ENCODE results near the gene SOCS3.
"Not testable (repeated sequence)": the region's sequence is repeated elsewhere in the genome, so short reads cannot be mapped to it uniquely, and the experiment has no call there.

Gene SOCS3

DNA sequence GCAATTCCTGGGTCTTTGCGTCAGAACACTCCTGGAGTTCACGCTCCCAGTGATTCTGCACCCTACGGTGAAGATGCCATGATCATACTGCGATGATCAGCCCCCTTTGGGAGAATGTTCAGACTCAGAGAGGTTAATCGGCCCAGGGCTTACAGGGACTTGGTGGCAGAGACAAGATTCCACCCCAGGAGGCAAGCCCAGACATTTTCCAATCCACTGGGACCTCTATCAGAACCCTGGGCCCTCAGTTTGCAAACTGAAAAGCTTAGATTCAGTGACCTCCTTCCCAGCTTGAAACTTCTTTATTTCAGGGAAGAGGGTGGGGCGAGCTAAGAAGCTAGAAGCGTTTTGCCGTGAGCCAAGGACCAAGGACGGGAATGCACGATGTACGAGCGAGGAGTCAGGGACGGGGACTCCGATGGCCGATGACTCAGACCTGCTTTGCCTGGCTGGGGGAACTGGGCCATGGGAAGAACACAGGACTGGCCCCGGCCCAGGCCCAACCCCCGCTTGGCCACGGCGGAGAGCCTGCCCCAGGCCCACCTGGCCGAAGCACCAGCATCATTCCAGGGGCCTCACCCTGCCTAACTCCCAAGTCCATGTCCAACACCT is 34.7 kb downstream of the SOCS3 start:
- no peak for DNase-seq

DNA sequence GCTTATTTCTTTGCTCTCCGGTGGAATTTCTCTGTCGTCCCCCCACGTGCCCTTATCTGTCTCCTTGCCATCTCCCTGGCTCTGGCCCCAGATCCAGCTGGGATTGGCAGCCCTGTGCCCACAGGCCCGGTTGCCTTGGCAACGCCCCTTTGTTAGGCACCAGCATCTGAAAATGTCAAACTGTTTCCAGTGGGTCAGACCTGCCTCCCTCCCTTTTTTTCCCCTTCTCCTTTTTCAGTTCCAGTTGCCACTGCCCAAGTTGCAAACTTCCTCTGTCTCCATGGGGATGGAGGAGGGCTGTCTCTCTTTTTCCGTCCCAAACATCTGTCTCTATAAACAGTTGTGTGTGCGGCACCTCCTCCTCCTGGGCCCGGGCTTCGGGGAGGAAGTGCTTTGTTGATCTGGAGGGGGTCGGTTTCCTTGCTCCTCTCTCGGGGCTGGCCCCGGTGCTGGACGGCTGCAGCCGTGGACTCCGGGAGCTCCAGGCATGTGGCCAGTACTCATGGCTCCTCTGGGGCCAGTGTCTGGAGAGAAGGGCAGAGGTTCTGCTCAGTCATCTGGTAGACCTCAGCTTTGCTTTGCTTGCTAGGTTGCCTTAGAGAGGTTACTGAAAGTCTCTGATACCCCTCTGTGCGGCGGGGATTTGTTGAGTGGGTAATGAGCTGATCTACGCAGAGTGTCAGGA is 35.3 kb downstream of the SOCS3 start:
- peak; percentile 96 for DNase-seq

DNA sequence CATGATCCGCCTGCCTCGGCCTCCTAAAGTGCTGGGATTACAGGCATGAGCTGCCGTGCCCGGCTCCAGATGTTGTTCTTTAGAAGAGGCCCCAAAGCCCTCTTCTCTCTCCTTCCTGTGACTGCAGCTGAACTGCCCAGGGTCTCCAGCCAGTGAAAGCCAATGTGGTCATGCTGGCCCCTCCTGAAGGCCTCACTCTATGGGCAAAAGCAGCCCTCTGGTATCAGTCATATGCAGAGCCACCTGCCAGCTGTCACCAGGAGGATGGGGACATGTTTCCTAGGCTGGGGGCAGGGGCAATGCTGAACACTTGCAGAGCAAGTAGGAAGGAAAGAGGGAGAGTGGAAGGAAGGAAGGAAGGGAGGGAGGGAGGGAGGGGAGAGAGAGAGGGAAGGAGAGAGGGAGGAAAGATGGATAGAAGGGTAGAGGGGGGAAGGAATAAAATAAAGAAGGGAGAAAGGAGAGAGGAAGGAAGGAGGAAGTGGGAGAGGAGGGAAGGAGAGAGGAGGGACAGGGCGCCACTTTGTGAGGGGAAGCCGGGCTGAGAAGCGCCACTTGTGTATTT is 36.0 kb downstream of the SOCS3 start:
- peak; percentile 47 for DNase-seq

DNA sequence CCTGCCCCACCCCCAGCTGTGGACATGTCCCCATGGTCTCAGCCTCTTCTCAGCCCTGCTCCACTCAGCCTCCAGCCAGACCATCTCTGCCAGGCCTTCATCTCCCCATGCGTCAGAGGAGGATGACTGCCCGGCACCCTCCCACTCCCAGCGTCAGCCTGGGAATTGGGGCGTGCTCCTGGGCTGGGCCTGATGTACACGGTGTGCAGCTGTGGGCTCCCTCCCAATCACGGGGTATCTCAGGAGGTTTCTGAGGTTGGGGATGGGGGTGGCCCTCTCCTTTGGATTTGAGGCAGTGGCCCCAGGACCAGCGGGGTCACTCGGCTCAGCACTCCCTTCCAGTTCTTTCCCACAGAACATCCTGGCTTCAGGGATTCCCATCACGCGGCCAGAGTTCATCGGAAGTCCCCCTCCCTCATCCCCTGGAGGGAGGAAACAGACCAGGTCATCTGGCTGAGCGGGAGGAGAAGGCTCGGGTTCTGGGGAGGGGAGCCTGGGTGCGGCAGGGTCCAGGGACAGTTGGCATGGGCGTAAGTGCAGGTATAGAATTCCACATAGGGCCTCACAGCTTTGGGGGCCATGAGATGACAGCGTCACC is 36.9 kb downstream of the SOCS3 start:
- no peak for DNase-seq

DNA sequence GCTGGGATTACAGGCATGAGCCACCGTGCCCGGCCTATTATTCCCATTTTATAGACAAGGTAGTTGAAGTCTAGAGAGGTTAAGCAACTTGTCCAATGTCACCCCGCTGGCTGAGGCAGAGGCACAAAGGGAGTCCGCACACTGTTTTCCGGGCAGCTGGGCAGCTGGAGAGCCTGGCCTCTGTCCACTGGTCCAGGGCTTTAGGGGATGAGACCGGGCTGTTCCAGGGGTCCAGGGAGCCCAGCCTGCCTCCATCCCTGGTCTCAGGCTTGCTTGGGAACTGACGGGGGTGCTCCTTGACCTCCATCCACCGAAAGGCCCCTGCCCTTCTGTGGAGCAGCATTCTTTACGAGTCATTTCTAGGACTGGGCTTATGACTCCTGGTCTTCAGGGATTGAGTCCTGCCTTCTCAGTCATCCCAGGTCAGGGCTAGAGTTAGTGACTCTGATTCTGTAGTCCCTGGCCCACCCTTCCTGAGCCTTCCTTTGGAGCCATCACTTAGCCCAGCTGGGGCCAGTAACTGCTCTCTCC is 37.5 kb downstream of the SOCS3 start:
- DNase-seq: no peak

DNA sequence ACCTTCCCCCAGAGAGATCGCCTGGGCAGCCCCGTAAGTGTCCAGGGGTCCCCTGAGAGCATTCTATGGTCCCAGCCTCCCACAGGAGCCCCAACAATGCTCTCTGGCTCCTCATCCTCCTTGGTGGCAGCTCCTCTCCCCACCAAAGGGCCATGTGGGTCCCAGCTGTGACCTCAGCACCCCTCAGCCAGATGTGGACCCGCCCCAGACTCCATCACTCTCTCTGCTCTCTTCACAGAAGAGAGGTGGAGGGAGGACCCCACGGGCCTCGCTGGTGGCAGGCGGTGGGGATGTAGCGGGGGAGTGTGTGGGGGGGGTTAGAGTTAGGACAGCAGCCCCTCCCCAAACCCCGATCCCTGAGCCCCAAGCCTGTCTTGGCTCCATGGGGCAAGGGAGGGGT is 41.0 kb downstream of the SOCS3 start:
- no peak for DNase-seq

DNA sequence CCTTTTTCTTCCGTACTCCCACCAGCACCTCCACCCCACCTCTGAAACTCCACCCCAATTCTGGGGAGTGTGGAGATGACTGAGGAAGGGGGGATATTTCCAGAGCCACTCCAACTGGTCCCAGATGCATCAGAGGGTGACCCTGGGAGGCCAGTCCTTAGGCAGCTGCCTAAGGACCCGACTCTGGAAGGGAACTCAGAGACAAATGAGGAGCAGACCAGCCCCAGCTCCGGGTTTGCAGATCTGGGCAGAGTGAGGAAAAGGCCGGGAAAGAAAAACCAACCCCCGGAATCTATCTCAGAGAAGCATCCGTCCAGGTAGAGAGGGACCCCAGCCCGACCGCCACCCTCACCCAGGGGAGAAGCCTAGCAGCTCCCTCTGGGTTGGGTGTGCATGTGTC is 41.5 kb downstream of the SOCS3 start:
- DNase-seq: no peak

DNA sequence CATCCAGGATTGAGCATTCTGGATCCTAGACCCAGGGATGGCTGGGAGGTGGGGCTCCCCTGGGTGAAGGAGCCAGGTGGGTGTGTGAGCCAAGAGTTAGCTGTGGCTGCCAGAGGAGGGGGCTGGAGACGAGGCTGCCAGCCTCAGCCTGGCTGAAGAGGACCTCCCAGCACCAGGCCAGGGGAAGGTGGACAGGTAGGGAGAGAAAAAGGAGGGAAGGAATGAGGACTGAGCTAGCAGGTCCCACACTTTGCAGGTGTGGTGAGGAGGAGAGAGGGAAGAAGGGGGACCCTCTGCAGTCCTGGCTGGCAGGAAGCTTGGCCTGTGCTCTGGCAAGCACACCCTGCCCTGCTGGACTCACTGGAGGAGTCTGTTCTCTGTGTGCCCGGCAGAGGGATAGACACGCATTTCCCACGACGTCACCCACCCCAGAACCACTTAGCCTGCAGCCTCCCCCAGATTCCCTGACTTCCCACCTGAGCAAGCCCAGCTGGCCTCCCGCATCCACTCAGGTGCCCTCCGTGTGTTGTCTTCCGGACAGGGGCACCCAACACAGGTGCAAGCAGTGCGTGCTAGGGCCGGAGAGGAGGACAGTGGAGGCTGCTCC is 42.0 kb downstream of the SOCS3 start:
- no peak for DNase-seq

DNA sequence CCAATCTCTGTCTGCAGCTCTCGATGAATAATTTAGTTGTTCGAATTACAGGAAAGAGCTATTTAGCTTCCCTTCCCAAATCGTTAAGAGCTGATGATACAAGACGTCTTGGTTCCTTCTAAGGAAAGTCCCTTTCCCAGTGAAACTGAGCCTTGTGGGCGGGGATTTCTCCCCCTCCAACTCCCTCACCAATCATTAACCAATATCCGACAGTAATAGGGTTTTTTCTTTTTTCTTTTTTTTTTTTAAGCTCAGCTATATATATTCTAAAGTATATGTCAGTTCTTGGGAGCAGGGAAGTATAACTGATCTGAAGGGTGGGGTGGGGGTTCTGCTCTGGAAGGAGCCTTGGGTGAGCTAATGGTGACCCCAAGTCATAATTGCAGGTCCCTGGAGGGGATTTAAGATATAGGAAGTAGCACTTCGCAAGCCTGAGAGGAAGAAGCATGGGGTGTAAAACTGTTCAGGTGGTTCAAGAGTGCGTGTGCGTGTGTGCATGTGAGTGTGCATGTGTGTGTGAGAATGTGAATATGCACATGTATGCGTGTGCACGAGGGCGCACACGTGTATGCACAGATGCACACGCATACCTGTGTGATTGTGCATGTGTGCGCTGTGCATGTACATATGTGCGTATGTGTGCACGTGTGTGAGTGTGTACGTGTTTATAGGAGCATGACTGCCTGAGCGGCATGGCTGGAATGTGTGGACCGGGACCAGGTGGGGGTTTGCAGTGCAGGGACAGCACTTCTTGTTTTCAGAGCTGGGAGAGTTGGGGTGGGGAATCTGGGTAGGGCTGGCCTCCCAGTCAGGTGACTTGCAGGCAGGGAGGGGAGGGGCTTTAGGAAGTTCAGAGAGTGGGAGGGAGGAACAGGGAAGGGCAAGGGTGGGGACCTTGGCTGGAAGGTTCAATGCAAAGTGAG is 42.7 kb downstream of the SOCS3 start:
- DNase-seq: peak; percentile 29

DNA sequence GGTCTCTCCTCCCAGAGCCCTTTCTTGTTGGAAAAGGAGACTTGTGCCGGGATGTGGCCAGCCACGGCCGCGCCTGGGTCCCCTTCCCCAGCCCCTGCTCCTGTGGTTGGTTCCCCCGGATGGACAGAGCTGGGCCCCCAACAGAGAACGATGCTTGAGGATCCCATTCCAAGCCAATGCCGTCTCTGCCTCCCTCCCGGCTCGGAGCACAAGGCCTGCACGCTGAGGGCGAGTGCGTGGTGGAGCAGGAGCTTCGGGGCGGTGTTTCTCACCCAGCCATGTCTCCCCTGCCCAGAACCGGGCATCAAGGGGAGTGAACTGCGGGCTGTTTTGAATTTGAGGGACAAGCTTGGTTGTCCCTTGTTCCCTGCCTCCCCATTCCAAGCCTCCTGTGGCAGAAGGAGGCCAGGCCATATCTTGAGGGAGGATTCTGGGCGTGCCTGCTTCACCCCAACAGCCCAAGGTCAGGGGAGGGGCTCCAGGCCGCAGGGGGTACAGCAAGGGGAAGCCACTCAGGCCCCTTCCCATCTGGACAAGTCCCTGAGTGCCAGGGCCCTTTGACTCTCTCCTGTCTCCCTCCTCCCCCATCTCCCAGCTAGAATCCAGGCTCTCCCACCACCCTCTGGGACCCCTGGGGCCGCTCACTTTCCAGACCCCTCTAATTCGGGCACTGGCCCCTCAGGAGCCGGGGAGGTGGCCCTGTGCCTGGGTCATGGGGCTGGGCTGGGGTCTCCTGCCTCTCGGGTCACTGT is 43.6 kb downstream of the SOCS3 start:
- no peak for DNase-seq

DNA sequence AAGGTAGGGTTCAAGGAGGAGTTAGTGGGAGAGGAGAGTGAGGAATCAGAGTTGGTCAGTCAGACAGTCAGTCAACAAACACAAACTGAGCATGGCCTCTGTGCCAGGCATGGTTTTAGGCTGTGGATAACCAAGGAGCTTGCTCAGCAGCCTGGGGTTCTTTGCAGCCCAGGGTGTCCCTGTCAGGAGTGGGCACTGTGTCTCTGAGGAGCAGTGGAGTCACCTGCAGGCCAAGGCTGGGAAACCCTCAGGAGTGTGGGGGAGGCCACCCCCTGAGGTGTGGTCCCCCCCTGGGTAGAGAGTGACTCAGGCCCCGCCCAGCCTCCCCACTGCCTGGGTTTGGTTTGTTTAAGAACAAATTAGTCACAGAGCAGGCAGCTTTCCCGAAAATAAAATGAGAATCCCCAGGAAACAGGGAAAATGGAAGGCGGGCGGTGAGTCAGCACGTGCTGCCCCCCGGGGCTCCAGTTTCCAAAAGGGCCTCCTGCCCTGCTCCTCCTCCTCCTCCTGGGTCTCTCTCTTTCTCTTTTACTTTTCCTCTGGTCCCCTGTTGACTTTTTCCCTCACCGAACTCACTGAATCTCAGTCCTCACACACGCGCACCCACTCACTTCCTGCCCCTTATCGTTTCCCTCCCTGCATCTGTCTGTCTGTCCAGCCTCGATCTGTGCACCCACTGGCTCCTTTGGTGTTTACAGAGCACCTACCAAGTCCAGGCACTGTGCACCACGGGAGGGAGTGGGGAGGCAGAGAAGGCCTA is 44.3 kb downstream of the SOCS3 start:
- DNase-seq: no peak

DNA sequence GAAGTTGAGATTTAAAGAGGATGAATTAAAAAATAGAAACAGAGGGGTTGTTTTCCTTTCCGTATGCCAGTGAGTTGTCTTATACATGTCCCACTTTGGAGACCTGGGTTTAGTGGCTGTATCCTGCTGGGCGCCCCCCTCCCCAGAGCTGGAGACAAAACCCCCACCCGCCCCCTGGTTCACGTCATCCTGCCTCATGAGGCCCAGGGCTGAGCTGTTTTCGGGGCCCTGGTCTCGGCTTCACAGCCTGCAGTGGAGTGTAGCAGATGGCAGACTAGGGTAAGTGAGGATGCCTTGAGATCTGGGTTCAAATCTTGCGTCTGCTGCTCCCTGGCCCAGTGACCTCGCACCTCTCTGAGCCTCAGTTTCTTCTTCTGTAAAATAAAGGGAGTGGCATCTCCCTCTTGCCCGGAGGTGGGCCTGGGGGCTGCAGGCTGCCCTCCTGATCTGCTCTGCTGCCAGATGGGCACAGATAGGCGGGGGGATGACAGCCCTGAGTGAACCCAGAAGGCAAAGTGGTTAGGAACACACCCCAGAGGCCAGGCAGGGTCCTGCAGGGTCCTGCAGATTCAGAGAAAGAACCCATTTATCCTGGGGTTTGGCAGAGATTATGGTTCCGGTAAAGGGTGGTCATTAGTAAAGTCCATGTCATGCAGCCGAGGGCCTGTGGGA is 45.1 kb downstream of the SOCS3 start:
- no peak for DNase-seq

DNA sequence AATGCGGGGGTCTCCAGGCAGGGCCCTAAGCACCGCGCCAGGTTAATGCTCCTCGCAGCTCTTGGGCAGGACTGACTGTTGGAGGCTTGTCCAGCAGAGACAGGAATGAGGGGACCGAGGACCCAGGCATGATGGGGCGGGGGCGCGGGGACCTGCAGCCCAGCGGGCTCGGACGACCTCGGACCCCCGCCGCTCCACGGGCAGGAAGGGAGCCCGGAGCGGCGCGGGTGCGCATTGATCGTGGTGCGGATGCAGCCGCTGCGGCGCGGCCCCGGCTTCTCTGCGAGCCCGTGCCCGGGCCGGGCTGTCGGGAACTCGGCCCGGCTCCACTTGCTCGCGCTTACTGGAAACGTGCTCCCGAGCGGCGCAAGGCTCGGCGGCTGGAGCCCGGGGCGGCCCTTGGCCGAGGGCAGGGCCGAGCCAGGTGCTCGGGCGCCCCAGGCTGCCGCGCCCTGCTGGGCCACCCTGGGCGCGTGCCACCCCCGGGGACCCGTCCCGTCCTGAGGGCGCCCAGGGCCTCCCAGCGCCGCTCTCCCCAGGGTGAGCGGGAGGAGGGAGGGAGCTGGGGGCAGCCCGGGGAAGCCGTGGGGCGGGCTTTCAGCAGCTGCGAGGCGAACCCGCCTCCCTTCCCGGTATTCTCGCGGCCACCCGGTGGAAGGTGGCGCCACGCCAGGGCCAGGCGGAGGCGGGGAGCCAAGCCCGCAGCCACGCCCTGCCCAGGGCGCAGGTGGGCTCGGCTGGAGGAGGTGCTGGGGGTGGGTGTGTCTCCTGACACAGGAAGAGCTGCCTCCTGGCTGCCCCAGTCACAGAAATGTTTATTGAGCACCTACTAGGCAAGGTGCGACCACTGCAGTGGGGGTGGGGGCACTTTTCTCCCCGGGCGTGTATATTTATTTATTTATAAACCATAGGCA is 45.9 kb downstream of the SOCS3 start:
- DNase-seq: peak; percentile 31

DNA sequence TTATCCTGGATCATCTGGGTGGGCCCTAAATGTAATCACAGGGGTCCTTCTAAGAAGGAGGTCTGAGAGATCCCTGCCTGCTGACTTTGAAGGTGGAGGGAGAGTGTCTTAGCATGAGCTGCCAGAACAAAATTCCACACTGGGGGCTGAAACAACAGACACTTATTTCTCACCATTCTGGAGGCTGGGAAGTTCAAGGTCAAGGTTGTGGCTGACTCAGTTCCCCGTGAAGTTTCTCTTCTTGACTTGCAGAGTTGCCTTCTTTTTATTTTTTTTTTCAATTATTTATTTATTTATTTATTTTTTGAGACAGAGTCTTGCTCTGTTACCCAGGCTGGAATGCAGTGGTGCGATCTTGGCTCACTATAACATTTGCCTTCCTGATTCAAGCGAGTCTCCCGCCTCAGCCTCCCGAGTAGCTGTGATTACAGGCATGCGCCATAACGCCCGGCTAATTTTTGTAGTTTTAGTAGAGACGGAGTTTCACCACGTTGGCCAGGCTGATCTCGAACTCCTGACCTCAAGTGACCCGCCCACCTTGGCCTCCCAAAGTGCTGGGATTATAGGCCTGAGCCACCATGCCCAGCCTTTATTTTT is 50.1 kb downstream of the SOCS3 start:
- not testable (repeated sequence) for DNase-seq

DNA sequence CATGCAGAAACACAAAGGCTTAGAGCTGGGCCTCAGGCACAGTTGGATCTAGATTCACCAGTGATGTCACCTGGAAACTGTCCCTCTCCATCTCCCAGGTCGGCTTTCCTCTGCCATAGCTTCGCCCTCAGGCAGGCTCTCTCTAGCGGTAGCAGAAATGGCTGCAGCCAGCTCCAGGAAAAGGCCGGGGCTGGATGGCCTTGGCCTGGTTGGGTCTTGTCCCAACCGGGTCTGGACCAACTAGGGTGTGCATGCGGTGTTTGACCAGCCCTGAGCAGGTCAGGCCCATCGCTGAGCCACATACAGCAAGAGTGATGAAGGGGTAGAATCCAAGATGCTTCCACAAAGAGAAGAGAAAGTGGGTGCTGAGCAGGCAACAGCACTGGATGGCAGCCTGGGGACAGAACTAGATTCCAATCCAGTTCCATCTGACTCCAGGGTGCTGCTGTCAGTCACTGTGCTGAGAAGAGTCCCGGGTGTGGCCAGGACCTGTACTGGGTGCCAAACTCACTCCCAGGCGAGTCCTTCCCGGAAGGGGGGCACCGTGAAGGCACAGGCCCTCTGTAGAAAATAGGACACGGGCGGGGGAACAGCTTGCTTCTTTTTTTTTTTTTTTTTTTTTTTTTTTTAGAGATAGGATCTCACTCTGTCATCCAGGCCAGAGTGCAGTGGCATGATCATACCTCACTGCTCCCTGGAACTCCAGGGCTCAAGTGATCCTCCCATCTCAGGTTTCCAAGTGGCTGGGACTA is 51.8 kb downstream of the SOCS3 start:
- no peak for DNase-seq

DNA sequence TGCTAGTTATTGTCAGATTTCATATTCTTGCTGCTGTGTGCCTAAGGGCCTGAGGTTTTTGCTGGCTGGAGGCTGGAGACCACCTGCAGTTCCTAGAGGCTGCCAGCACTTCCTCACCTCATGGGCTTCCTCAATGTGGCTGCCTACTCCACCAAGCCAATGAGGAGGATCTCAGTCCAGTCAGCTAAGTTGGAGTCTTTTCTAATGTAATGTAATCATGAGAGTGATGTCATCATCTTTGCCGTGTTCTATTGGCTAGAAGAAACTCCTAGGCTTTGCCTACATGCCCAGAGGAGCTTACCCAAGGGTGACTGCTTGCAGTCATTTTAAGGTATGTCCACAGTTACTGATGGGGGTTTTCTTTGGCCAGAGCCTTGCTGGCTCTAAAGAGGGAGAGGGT is 53.0 kb downstream of the SOCS3 start:
- peak; percentile 23 for DNase-seq
